NCI-H345 (cell line): Measurements from ENCODE around the gene SLK.

ENCODE experiments used
- DNase-seq: peaks from one replicate; lab custom pipeline; 2025; lab: John Stamatoyannopoulos, UW

The SLK gene

GRCh38 chr10:103966671-103967447 is at the start of gene SLK:
TSS of gene SLK (plus strand) at chr10:103967140. CDS start at chr10:103967746, 606 bp downstream.
- peak; percentile 81 for DNase-seq

DNA sequence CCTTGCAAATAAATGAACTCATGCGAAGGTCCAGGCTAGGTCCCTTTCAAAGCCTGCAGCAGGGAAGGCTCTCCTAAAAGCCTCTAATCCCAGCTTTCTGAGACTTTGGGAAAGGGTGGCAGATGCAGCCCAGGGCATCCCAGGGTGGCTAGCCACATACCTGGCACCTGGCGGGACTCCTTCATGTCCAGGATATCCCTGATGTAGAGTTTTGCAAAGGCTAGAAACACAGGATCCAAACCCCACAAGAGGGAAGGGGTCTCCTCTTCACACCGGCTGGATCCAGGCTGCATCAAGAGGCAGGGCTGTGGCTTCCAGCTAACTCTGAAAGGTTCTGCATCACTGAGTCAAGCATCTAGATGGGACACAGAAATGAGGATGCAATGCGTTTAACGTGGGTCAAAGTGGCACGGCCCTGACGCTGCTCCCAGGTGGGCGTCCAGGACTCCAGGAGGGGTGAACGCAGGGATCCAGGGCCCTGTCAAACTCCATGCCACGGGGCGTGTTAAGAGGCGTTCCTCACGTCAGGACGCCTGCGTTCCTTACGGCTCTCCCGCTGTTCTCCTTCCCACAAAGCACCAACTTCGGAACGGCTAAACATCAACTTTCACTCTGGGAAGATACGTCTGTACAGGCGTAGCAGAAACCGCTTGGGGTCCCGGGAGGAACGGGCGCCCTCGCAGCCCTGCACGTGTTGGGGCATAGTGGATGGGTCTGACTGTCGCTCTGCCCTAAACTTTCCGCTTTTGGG is 49.5 kb upstream of the SLK start:
- peak; percentile 41 for DNase-seq

- DNase-seq = peak; percentile 89
Measured at GRCh38 chr10:103918053-103918846, 48.7 kb upstream of the SLK start, which contains the start of gene STN1. TSS of gene STN1 (minus strand) at chr10:103918184. CDS start at chr10:103917594, 590 bp downstream.

DNA sequence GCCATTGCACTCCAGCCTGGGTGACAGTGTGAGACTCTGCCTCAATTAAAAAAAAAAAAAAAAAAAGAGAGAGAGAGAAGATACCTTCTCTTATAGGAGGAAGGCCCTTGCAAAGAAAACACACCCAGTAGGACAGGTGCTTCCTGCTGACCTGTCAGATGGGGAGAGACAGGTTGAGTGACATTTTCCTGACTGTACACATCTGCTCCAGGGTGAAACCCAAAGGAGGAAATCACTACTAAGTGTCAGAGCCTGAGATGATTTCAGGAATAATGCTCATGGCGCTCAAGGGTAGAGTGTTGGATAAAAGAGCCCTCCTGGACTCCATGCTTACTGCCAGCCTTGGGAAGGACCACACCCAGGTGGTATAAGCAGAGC is 47.3 kb upstream of the SLK start:
- no peak for DNase-seq

- DNase-seq = peak; percentile 11
Measured at GRCh38 chr10:103921248-103921647, 45.7 kb upstream of the SLK start.

GRCh38 chr10:103921750-103922195 is 45.2 kb upstream of the SLK start:
- peak; percentile 11 for DNase-seq

DNA sequence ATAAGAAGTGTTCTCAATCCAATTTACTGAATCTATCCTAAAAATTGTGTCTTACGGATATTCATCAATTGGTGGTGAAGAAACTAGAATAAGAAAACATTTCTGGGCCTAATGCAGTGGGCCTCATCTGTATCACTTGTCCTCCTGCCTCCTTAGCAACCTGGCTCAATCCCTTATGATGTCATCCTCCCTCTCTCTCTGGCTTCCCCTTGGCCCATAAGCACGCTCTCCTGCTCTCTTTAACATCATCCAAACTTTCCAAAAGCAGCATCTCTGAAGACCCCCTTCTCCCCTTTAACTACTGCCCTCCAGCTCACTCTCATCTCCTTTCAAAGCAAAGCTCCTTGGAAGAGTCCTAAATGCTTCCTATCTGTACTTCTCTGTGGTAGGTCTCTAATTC is 44.3 kb upstream of the SLK start:
- no peak for DNase-seq

GRCh38 chr10:103923502-103923901 is 43.4 kb upstream of the SLK start:
- no peak for DNase-seq

DNA sequence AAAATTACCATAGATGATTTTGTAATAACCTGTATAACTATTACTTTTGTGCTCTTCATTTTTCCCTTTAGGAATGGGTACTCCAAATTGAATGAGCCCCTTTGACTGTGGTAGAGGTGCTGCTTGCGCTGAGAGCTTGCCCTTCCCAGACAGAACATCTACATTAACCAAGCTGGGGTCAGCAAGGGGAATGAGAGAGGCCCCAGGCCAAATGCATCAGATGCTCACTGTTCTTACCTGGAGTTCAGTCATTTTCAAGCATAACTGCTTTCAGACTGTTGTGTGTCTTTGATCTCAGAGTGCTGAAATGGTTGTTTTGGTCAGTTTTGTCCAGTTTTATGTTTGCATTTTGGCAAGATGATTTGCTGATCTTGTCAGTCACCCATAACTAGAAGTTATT is 41.3 kb upstream of the SLK start:
- no peak for DNase-seq

DNA sequence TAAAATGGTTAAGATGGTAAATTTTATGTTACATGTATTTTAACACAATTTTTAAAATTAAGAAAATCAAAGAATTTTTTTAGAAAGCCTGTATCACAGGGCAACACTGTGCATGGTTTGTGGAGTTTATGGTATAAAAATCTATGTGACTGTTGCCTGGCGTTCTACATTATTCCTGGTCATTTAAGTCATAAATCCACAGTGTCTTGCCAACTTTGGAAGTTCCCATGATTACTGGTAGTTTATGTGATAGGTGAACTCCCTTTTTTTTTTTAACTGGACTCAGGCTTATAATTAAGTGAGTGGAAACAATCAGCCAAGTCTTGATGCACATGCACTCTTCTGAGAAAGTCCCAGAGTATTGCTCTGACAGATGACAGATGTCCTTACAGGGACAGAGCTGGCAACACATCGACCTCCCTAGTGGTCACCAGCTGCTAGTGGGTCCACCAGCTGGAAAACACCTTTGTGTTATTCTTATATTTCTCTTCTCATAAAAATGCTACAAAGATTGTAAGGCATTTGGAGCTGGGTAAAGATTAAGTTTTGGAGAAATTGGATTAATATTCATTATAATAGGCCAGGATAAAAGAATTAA is 40.1 kb upstream of the SLK start:
- DNase-seq = no peak

DNA sequence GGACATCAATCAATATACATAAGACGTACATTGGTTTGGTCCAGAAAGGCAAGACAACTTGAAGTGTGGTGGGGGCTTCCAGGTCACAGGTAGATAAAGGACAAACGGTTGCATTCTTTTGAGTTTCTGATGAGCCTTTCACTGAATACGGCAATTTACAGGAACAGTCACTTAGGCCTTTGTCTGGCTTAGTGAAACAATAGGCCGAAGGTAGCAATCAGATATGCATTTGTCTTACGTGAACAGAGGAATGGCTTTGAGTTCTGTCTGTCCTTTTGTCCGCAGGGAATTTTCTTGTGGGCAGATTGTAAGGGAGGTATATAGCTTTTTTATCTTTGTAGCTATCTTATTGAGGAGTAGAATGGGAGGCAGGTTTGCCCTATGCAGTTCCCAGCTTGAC is 38.2 kb upstream of the SLK start:
- no peak for DNase-seq

DNA sequence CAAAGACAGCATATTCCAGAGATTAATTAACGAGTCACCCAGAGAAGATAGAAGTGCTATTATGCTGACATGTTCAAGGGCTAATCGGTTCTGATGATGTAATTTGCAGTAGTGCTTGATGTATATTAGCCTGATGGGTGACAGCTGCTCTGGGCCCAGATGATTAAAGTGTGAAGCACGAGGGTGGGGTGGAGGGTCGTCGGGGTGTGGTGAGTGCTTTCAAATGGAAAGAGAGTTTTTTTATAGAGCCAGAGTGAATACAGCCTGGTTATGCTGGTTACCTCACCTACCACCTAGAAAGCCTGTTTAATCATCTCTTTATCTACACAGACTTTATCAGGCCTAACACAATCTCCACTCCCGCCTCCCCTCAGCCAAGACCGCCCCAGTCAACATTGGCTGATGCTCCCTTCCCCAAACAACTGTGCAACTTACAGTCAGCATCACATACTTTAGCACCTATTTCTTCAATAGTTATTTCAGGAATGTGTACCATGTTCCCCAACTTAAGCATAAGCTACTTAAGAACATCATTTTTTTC is 37.5 kb upstream of the SLK start:
- DNase-seq = no peak

DNA sequence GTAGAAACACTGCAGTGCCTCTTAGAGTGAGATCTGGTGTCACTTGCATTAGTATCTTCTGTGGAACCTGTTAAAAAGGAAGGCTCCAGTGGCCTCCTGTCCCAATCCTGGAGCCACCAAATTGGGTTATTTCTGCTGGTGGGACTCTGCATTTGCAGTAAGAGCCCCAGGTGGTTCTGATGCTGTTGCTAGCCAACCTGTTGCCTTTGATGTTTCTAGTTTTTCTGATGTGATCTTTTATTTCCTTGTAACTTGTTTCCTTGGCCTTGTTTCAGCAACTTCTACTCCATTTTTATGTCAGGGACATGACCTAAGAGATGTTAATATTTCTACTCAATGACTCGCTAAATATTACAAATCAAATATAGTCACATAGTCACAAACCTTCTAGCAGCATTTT is 36.5 kb upstream of the SLK start:
- no peak for DNase-seq

DNA sequence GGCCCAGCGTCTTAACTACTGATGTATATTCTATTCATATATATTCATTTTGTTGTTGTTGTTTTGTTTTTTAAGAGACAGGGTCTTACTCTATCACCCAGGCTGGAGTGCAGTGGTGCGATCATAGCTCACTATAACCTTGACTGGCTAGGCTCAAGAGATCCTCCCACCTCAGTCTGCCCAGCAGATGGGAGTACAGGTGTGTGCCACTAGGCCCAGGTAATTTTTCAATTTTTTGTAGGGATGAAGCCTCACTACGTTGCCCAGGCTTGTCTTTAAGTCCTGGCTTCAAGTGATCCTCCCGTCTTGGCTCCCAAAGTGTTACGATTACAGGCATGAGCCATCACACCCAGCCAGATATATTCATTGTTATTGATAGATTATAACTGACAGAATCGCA is 36.1 kb upstream of the SLK start:
- no peak for DNase-seq

DNA sequence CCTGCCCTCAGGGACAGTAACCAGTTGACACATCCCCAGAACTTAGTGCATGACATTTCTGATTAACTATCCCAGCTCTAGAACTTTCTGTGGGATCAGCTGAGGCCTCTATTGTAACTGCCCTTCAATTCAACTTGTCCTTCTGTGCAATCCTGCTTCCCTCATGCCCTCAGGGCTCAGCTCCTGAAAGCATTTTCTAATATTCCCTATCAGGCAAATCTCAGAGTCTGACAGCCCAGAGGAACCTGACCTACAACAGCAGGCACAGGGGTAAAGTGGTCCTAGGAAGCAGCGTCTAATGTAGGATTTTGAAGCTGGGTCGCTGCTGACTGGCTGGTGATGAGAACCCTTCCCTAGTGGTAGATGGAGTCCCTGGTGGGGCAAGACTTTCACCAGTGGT is 35.3 kb upstream of the SLK start:
- no peak for DNase-seq

GRCh38 chr10:103932271-103932670 is 34.7 kb upstream of the SLK start:
- DNase-seq = no peak

- no peak for DNase-seq
Measured at GRCh38 chr10:103932971-103933370, 34.0 kb upstream of the SLK start.

GRCh38 chr10:103933557-103934121 is 33.3 kb upstream of the SLK start:
- DNase-seq = no peak

- DNase-seq = no peak
Measured at GRCh38 chr10:103934308-103934707, 32.6 kb upstream of the SLK start.

DNA sequence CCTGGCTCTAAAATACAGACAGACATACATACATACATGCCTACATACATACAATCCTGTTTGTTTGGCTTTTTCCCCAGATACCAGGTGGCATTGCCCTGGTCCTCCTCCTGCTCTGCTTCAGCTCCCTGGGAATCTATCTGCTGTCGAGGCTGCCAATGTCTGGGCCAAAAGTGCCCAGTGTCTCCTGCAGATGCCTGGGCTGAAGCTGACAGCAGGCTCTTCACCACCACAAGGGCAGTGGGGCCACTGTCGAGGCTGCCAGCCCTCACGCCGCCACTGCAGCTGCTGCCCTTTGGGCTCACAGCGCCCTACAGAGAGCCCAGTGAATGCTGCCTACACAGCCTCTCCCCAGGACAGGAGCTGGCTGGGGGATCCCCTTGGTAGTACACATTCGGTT is 30.9 kb upstream of the SLK start:
- DNase-seq = no peak

GRCh38 chr10:103939522-103939921 is 27.4 kb upstream of the SLK start:
- DNase-seq = no peak

GRCh38 chr10:103941801-103942200 is 25.1 kb upstream of the SLK start:
- no peak for DNase-seq
